SK-N-SH (cell line): ENCODE results near the gene CLIC3. TPM values are rescaled to one million over a fixed set of nuclear protein-coding genes. Genes with fewer than 3 reads are reported as not detected.

ENCODE experiments used
- CTCF ChIA-PET: fragments of 300-600, 350-600 bp; formaldehyde crosslinking; extraction: SDS; loops from one replicate; lab custom pipeline; 2021; lab: Yijun Ruan, JAX
- POLR2A ChIA-PET: fragments of 350-600 bp; sonication (Branson Sonifier 250); formaldehyde crosslinking; extraction: SDS; loops from one replicate; lab custom pipeline; 2020; ENCODE audit warnings: antibody characterized with exemption, inconsistent platforms; lab: Yijun Ruan, JAX
- DNase-seq: peaks from one replicate; pipeline ENCODE4 v3.0.0; 2012
- H2AFZ ChIP-seq: fragments of 200-600 bp; sonication (generic); 2 replicates; pipeline ENCODE4 v1.8.1; 2016; ENCODE audit warnings: antibody characterized with exemption, mild to moderate bottlenecking, low read depth
- H3F3A ChIP-seq: fragments of 200-600 bp; sonication (generic); replicated peaks from 2 replicates; pipeline ENCODE3; 2016; ENCODE audit warnings: antibody characterized with exemption, mild to moderate bottlenecking; ENCODE audit not compliant: insufficient read depth
- H3K27ac ChIP-seq, 2 experiments: fragments of 200-500 bp in 1 of 2; fragments of 200-600 bp in 1 of 2; sonication (Bioruptor generic) in 1 of 2; sonication (generic), shearing (Covaris generic) in 1 of 2; 2 replicates each; pipeline versions ENCODE4 v1.5.1 to v1.6.1; 2014 to 2016; ENCODE audit warnings: low read depth in 2 of 2, inconsistent platforms in 1 of 2, low read length in 1 of 2, mild to moderate bottlenecking in 1 of 2, mixed read lengths in 1 of 2
- H3K27me3 ChIP-seq: fragments of 200-600 bp; sonication (generic), shearing (Covaris generic); 2 replicates; pipeline ENCODE4 v1.6.1; 2016; ENCODE audit warnings: mixed run types; ENCODE audit not compliant: insufficient read depth
- H3K36me3 ChIP-seq, 2 experiments: fragments of 200-500 bp in 1 of 2; fragments of 200-600 bp in 1 of 2; sonication (Bioruptor generic) in 1 of 2; sonication (generic) in 1 of 2; replicated peaks in 1 of 2; 2 replicates each; pipeline versions ENCODE3 to v1.5.1; 2014 to 2016; ENCODE audit warnings: low read length in 1 of 2, mild to moderate bottlenecking in 1 of 2; ENCODE audit not compliant: insufficient read depth in 2 of 2, control insufficient read depth in 1 of 2
- H3K4me1 ChIP-seq, 2 experiments: fragments of 200-500 bp in 1 of 2; fragments of 200-600 bp in 1 of 2; sonication (Bioruptor generic) in 1 of 2; sonication (generic), shearing (Covaris generic) in 1 of 2; 2 replicates each; pipeline versions ENCODE4 v1.5.1 to v1.6.1; 2014 to 2016; ENCODE audit warnings: low read depth in 1 of 2, low read length in 1 of 2, mixed run types in 1 of 2; ENCODE audit not compliant: insufficient read depth in 2 of 2, control insufficient read depth in 1 of 2
- H3K4me2 ChIP-seq: fragments of 200-600 bp; sonication (generic), shearing (Covaris generic); 2 replicates; pipeline ENCODE4 v1.6.1; 2017; ENCODE audit warnings: mixed run types
- H3K4me3 ChIP-seq, 2 experiments: fragments of 200-500 bp in 1 of 2; fragments of 200-600 bp in 1 of 2; sonication (Bioruptor generic) in 1 of 2; sonication (generic), shearing (Covaris generic) in 1 of 2; 2 replicates each; pipeline versions ENCODE4 v1.5.1 to v1.8.1; 2014 to 2016; ENCODE audit warnings: low read depth in 2 of 2, inconsistent platforms in 1 of 2, low read length in 1 of 2, mild to moderate bottlenecking in 1 of 2, mixed read lengths in 1 of 2, moderate library complexity in 1 of 2
- H3K79me2 ChIP-seq: fragments of 200-600 bp; sonication (generic); 2 replicates; pipeline ENCODE4 v1.8.1; 2017; ENCODE audit warnings: mild to moderate bottlenecking; ENCODE audit not compliant: insufficient read depth
- H3K9ac ChIP-seq: fragments of 200-600 bp; sonication (generic); 2 replicates; pipeline ENCODE4 v1.6.1; 2017; ENCODE audit warnings: mixed run types
- H3K9me2 ChIP-seq: fragments of 200-600 bp; sonication (generic); 2 replicates; pipeline ENCODE4 v1.6.1; 2017; ENCODE audit warnings: mixed run types
- H3K9me3 ChIP-seq: fragments of 200-600 bp; sonication (generic); 2 replicates; pipeline ENCODE4 v1.6.1; 2017; ENCODE audit warnings: mixed run types, mild to moderate bottlenecking, moderate library complexity
- H4K20me1 ChIP-seq: fragments of 200-600 bp; sonication (generic); 2 replicates; pipeline ENCODE4 v1.6.1; 2017; ENCODE audit warnings: mild to moderate bottlenecking, mixed run types; ENCODE audit not compliant: insufficient read depth
- CHD2 ChIP-seq: fragments of 150-350 bp; IDR thresholded peaks from 2 replicates; pipeline ENCODE4 v1.6.1; 2018; ENCODE audit warnings: low read length; ENCODE audit not compliant: partially characterized antibody
- EP300 ChIP-seq, 2 experiments: IDR thresholded peaks; 2 replicates each; pipeline versions ENCODE4 v1.4.0 to v1.6.1; 2012; ENCODE audit warnings: borderline replicate concordance in 1 of 2, low read depth in 1 of 2, low read length in 1 of 2
- FOSL2 ChIP-seq: IDR thresholded peaks from 2 replicates; pipeline ENCODE4 v1.4.0; 2012; ENCODE audit warnings: low read depth, mild to moderate bottlenecking, moderate library complexity, borderline replicate concordance
- FOXJ3 ChIP-seq: sonication (generic); formaldehyde crosslinking; IDR thresholded peaks from 2 replicates; pipeline ENCODE4 v1.5.1; 2020; ENCODE audit warnings: mild to moderate bottlenecking, missing genetic modification reagents
- FOXM1 ChIP-seq: IDR thresholded peaks from 2 replicates; pipeline ENCODE4 v1.4.0; 2012; ENCODE audit warnings: low read depth, mild to moderate bottlenecking
- GABPA ChIP-seq: IDR thresholded peaks from 2 replicates; pipeline ENCODE4 v1.4.0; 2012; ENCODE audit warnings: low read depth, mild to moderate bottlenecking
- MEF2A ChIP-seq: IDR thresholded peaks from 2 replicates; pipeline ENCODE4 v1.4.0; 2012; ENCODE audit warnings: low read depth, borderline replicate concordance
- MXI1 ChIP-seq: IDR thresholded peaks from 2 replicates; pipeline ENCODE4 v1.6.1; 2012; ENCODE audit warnings: mild to moderate bottlenecking, low read depth, low read length, improper control_type of control experiment
- POLR2AphosphoS5 ChIP-seq: IDR thresholded peaks from 2 replicates; pipeline ENCODE4 v1.6.1; 2012; ENCODE audit warnings: low read depth, low read length
- RAD21 ChIP-seq: IDR thresholded peaks from 2 replicates; pipeline ENCODE4 v1.6.1; 2012; ENCODE audit warnings: mild to moderate bottlenecking, low read length
- RCOR1 ChIP-seq: fragments of 150-350 bp; IDR thresholded peaks from 2 replicates; pipeline ENCODE4 v1.6.1; 2017; ENCODE audit warnings: antibody characterized with exemption, low read length
- REST ChIP-seq: IDR thresholded peaks from 2 replicates; pipeline ENCODE4 v1.6.1; 2012; ENCODE audit warnings: mild to moderate bottlenecking, low read depth, low read length, moderate library complexity
- RXRA ChIP-seq: IDR thresholded peaks from 2 replicates; pipeline ENCODE4 v1.4.0; 2012; ENCODE audit warnings: low read depth, mild to moderate bottlenecking, borderline replicate concordance
- SMC3 ChIP-seq: IDR thresholded peaks from 2 replicates; pipeline ENCODE4 v1.6.1; 2012; ENCODE audit warnings: low read depth, low read length, improper control_type of control experiment
- TAF1 ChIP-seq: IDR thresholded peaks from 2 replicates; pipeline ENCODE4 v1.6.1; 2012; ENCODE audit warnings: low read depth, mild to moderate bottlenecking, low read length, moderate library complexity, borderline replicate concordance
- TCF12 ChIP-seq: IDR thresholded peaks from 2 replicates; pipeline ENCODE4 v1.4.0; 2012
- WGBS: methylation state at CpG from one replicate; pipeline ENCODE4 v1.1.6; 2017; ENCODE audit warnings: low lambda C conversion rate; 5-methylcytosine and 5-hydroxymethylcytosine counted together
- polyA plus RNA-seq, 3 experiments: library from polyadenylated mRNA; depleted of rRNA; stranded (reverse); fragments of >200 nt; gene quantifications; 2 replicates each; pipeline ENCODE4 v1.2.3, GENCODE V29; 2012
- TF ChIP-seq, protein P1 (sequence below): fragments of 150-350 bp; IDR thresholded peaks from 2 replicates; pipeline ENCODE4 v1.6.1; 2017; ENCODE audit warnings: antibody characterized with exemption, low read length, low read depth, borderline replicate concordance
- TF ChIP-seq, protein P2 (sequence below): IDR thresholded peaks from 2 replicates; pipeline ENCODE4; 2012

Gene CLIC3
- polyA plus RNA-seq, 1 of the 3 experiments (the other 2 are of a cell fraction) = 1.0 TPM

- peak; percentile 90 for DNase-seq
- no peak for TF ChIP-seq POLR2AphosphoS5
- no peak for TF ChIP-seq FOXJ3 (CRISPR knock-in tag)
- TF ChIP-seq CHD2 = no peak
- no peak for TF ChIP-seq FOXM1
- TF ChIP-seq MEF2A = no peak
- TF ChIP-seq TAF1 = no peak
- TF ChIP-seq, protein P1, sequence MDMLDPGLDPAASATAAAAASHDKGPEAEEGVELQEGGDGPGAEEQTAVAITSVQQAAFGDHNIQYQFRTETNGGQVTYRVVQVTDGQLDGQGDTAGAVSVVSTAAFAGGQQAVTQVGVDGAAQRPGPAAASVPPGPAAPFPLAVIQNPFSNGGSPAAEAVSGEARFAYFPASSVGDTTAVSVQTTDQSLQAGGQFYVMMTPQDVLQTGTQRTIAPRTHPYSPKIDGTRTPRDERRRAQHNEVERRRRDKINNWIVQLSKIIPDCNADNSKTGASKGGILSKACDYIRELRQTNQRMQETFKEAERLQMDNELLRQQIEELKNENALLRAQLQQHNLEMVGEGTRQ = no peak
- TF ChIP-seq GABPA = no peak
- no peak; the same call in 1 of the 2 replicates for TF ChIP-seq SMC3
- TF ChIP-seq, protein P2, sequence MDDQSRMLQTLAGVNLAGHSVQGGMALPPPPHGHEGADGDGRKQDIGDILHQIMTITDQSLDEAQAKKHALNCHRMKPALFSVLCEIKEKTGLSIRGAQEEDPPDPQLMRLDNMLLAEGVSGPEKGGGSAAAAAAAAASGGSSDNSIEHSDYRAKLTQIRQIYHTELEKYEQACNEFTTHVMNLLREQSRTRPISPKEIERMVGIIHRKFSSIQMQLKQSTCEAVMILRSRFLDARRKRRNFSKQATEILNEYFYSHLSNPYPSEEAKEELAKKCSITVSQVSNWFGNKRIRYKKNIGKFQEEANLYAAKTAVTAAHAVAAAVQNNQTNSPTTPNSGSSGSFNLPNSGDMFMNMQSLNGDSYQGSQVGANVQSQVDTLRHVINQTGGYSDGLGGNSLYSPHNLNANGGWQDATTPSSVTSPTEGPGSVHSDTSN = no peak
- no peak for TF ChIP-seq TCF12
- no peak for TF ChIP-seq EP300 (IDR thresholded peaks at IDR 0.05; ENCODE audit: borderline replicate concordance in 1 of 2, low read depth in 1 of 2, low read length in 1 of 2)
- TF ChIP-seq MXI1 = peak; percentile 90
- TF ChIP-seq RAD21 = peak; percentile 31
- no peak for TF ChIP-seq RXRA
- TF ChIP-seq FOSL2 = no peak
- no peak for TF ChIP-seq REST
- no peak for TF ChIP-seq RCOR1
- Histone ChIP-seq H3K4me3 (peak overlapping the region in 1 of 2 experiments; percentile 4; a peak in 1 of 4 replicates), H3K9me2 (no peaks in the 10 kb centered on the region), H3K4me2 (no peak overlapping the region), H4K20me1 (0 out of 2 replicates have a peak, but pooled peaks cover 4% of the 10 kb centered on the region), H3K36me3 (no peaks in the 10 kb centered on the region), H2AFZ (no peak overlapping the region), H3F3A (no peaks in the 10 kb centered on the region), H3K9me3 (no peaks in the 10 kb centered on the region), H3K9ac (no peak overlapping the region), H3K79me2 (0 out of 2 replicates have a peak, but pooled peaks cover 3% of the 10 kb centered on the region), H3K4me1 (peaks cover 5 to 40% of the 10 kb centered on the region in 2 experiments; a peak in 1 of 4 replicates), H3K27me3 (no peaks in the 10 kb centered on the region), H3K27ac (peak overlapping the region in 1 of 2 experiments; percentile 83; a peak in 2 of 4 replicates)
- ChIA-PET CTCF (interaction anchor here (0.7 to 15.1 kb wide), 19 partner anchors 8 to 298 kb away, joined by 3 to 350 read pairs (median 4); partner anchors contain the start of genes C8G, CLIC3, FBXW5 and LCN12), POLR2A (interaction anchor here (0.6 to 1.5 kb wide), 3 partner anchors 30 to 74 kb away, joined by 3 to 7 read pairs (median 3); no protein-coding TSS in a partner anchor)
- WGBS = no CpG with 5 or more reads among the region's 21 CpGs
Observed at GRCh38 chr9:137025517-137025966, 29.2 kb upstream of the CLIC3 start.
